Prostate gland (tissue), 2 donors: ENCODE measurements around the gene PRRX1. TPM values are rescaled to one million over a fixed set of nuclear protein-coding genes. Genes with fewer than 3 reads are reported as not detected.

ENCODE experiments used
- DNase-seq: peaks from one replicate; pipeline ENCODE4 v3.0.0-alpha.2; 2019; ENCODE audit warnings: low spot score
- H3K27ac ChIP-seq, 2 donors: fragments of 200-600 bp; sonication (generic); 2 replicates each; pipeline ENCODE4 v1.5.1; 2017 to 2019
- H3K27me3 ChIP-seq: fragments of 200-600 bp; sonication (generic); replicated peaks from 2 replicates; pipeline ENCODE4 v1.5.1; 2019; ENCODE audit not compliant: insufficient read depth
- H3K36me3 ChIP-seq, 2 donors: fragments of 200-600 bp; sonication (generic); 1 replicate in 1 of 2; 2 replicates in 1 of 2; pipeline versions ENCODE4 v1.5.1 to v1.8.1; 2017 to 2019
- H3K4me1 ChIP-seq: fragments of 200-600 bp; sonication (generic); replicated peaks from 2 replicates; pipeline ENCODE4 v1.5.1; 2019
- H3K4me3 ChIP-seq, 2 donors: fragments of 200-600 bp; sonication (generic); 2 replicates each; pipeline ENCODE4 v1.5.1; 2017 to 2019
- H3K9me3 ChIP-seq: fragments of 200-600 bp; sonication (generic); 2 replicates; pipeline ENCODE4 v1.5.1; 2017
- CTCF ChIP-seq, 4 experiments: fragments of 200-600 bp in 2 of 4; fragments of 450-650 bp in 2 of 4; sonication (generic) in 2 of 4; IDR thresholded peaks; 1 replicate in 3 of 4; 2 replicates in 1 of 4; pipeline ENCODE4 v1.5.1; 2016 to 2019; ENCODE audit warnings: antibody characterized with exemption in 4 of 4, mild to moderate bottlenecking in 2 of 4, moderate library complexity in 2 of 4
- POLR2A ChIP-seq: fragments of 450-650 bp; IDR thresholded peaks from one replicate; pipeline ENCODE4 v1.6.1; 2016; ENCODE audit warnings: antibody characterized with exemption, mild to moderate bottlenecking
- POLR2AphosphoS5 ChIP-seq: sonication (generic); formaldehyde crosslinking; IDR thresholded peaks from one replicate; pipeline ENCODE4 v1.6.1; 2017; ENCODE audit warnings: antibody characterized with exemption
- whole genome bisulfite sequencing: methylation state at CpG from one replicate; pipeline ENCODE4 v1.1.5; 2018; 5-methylcytosine and 5-hydroxymethylcytosine counted together
- intact Hi-C: fragments of 100-400 bp; cut with DNase I; formaldehyde crosslinking; loops from one replicate; pipeline ENCODE4 v1.14.2; 2022
- total RNA-seq, 2 donors: library from RNA; depleted of rRNA; stranded (reverse); fragments of >200 nt; gene quantifications; one replicate each; pipeline ENCODE4 v1.1.0, GENCODE V29; 2016

PRRX1 gene
- total RNA-seq, 2 donors from 2014 or later = 7.0 to 35.2 TPM

GRCh38 chr1:170734412-170735175 lies 70.7 kb downstream of the PRRX1 start:
- no peaks in the 10 kb centered on the region for H3K36me3 ChIP-seq
- DNase-seq = no peak
- TF ChIP-seq CTCF (IDR thresholded peaks at IDR 0.05) (no peak), POLR2A (no peak), POLR2AphosphoS5 (no peak)
- no peak overlapping the region for H3K27ac ChIP-seq
- 77% methylated on average over 2 of the region's 2 CpGs for WGBS
- H3K4me1 ChIP-seq = no peaks in the 10 kb centered on the region
- no peaks in the 10 kb centered on the region for H3K9me3 ChIP-seq
- intact Hi-C loops = loop anchor here (10.0 kb wide), 1 partner anchor 60 kb away; no protein-coding TSS in a partner anchor
- no peak overlapping the region for H3K4me3 ChIP-seq
- no peaks in the 10 kb centered on the region for H3K27me3 ChIP-seq

GRCh38 chr1:170735366-170736263 lies 71.7 kb downstream of the PRRX1 start:
- Histone ChIP-seq H3K36me3 (no peaks in the 10 kb centered on the region), H3K27me3 (no peaks in the 10 kb centered on the region), H3K27ac (no peak overlapping the region), H3K9me3 (no peaks in the 10 kb centered on the region), H3K4me3 (no peak overlapping the region), H3K4me1 (no peaks in the 10 kb centered on the region)
- no peak for DNase-seq
- no peak for TF ChIP-seq POLR2A
- 79% methylated on average over 2 of the region's 2 CpGs for WGBS
- intact Hi-C loops = loop anchor here (10.0 kb wide), 1 partner anchor 61 kb away; no protein-coding TSS in a partner anchor

- 98% methylated on average over 1 of the region's 1 CpG for WGBS
- DNase-seq = no peak
- TF ChIP-seq POLR2A (no peak), CTCF (IDR thresholded peaks at IDR 0.05) (no peak)
- H3K36me3 ChIP-seq = no peaks in the 10 kb centered on the region
- H3K4me1 ChIP-seq = no peaks in the 10 kb centered on the region
- intact Hi-C loops = loop anchor here (10.0 kb wide), 1 partner anchor 65 kb away; no protein-coding TSS in a partner anchor
- no peak overlapping the region for H3K27ac ChIP-seq
- H3K9me3 ChIP-seq = no peaks in the 10 kb centered on the region
- no peak overlapping the region for H3K4me3 ChIP-seq
- no peaks in the 10 kb centered on the region for H3K27me3 ChIP-seq
Observed at GRCh38 chr1:170739803-170740202, 75.9 kb downstream of the PRRX1 start.

- Histone ChIP-seq H3K36me3 (no peaks in the 10 kb centered on the region), H3K27ac (no peak overlapping the region), H3K9me3 (no peaks in the 10 kb centered on the region), H3K27me3 (no peaks in the 10 kb centered on the region), H3K4me1 (no peaks in the 10 kb centered on the region), H3K4me3 (no peak overlapping the region)
- intact Hi-C loops = no loop called here
- TF ChIP-seq POLR2AphosphoS5 = no peak
- no peak for TF ChIP-seq POLR2A
- TF ChIP-seq CTCF (IDR thresholded peaks at IDR 0.05) = no peak
- no peak for DNase-seq
- WGBS = 92% methylated on average over 4 of the region's 4 CpGs
Observed at GRCh38 chr1:170741678-170742077, 77.7 kb downstream of the PRRX1 start.

- Histone ChIP-seq H3K9me3 (no peaks in the 10 kb centered on the region), H3K27ac (no peak overlapping the region), H3K4me3 (no peak overlapping the region), H3K4me1 (no peaks in the 10 kb centered on the region), H3K27me3 (no peaks in the 10 kb centered on the region), H3K36me3 (no peaks in the 10 kb centered on the region)
- TF ChIP-seq CTCF (IDR thresholded peaks at IDR 0.05) = no peak
- TF ChIP-seq POLR2A = no peak
- no peak for TF ChIP-seq POLR2AphosphoS5
- no peak for DNase-seq
- WGBS = 99% methylated on average over 5 of the region's 5 CpGs
- intact Hi-C loops = no loop called here
Observed at GRCh38 chr1:170742600-170742999, 78.7 kb downstream of the PRRX1 start.
